Suppressor macrophage (primary cell): ENCODE data around the gene GABBR1.
"Not testable (repeated sequence)": the region's sequence is repeated elsewhere in the genome, so short reads cannot be mapped to it uniquely, and the experiment has no call there.

Experiments used
- DNase-seq, 4 experiments: peaks; one replicate each; pipeline ENCODE4 v3.0.0-alpha.2; 2020 to 2022
- total RNA-seq, 17 experiments: gene quantifications; one replicate each; lab custom pipeline; 2026; ENCODE audit warnings: mixed read lengths in 6 of 17, inconsistent platforms in 3 of 17; lab: John Stamatoyannopoulos, UW

Gene GABBR1
- 1.4 to 20.4 (median 4.1) reads per million in 17 experiments for total RNA-seq

GRCh38 chr6:29632789-29633533 is at the start of gene GABBR1:
GABBR1 (minus strand) TSS chr6:29633183; CDS start chr6:29632385, 798 bp downstream.
- DNase-seq = peak; percentile 62 to 89 (median 78)

GRCh38 chr6:29681811-29682210 is 48.8 kb upstream of the GABBR1 start:
- DNase-seq = no peak

GRCh38 chr6:29680904-29681303 is 47.9 kb upstream of the GABBR1 start, which contains the start of gene ZFP57:
ZFP57 (minus strand) TSS chr6:29681152; CDS start chr6:29677003, 4,149 bp downstream.
- no peak for DNase-seq

DNA sequence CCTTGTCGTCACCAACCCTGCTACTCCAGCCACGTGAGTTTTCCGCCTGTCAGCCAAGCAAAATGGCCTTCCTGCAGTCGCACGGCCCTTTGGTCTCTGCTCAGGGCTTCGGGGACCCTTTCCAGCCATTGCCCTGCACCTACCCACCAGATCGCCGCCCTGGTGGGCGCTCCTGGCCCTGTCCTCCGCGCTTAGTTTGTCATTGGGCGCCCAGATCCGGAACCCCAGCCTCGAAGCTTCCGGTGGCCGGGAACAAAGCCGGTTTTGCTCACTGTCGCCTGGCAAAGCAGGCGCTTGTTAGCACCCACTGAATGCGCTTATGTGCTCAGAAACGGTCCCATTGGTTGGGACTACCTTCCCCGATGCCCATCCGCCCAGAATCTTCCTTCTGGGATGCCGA is 47.4 kb upstream of the GABBR1 start:
- DNase-seq = no peak

DNA sequence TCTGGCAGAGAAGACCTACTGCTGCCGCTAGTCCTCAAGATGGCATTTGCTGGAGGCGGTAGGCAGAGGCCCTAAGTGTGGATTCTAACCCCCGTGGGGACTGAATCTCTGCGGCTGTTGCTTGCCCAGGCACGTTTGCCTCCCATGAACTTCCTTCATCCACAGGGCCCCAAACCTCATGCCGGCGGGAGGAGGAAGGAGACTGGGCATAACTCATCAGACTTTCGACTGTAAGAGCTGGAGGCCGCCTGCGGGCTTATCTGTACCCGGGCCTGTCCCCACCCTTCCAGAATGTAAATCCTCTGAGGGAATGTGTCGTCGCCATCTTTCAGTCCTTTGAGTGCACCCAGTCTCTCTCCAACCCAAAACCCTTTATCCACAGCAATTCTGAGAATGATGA is 47.0 kb upstream of the GABBR1 start:
- DNase-seq = peak in 2 of 4 experiments; percentile 11 to 21

DNA sequence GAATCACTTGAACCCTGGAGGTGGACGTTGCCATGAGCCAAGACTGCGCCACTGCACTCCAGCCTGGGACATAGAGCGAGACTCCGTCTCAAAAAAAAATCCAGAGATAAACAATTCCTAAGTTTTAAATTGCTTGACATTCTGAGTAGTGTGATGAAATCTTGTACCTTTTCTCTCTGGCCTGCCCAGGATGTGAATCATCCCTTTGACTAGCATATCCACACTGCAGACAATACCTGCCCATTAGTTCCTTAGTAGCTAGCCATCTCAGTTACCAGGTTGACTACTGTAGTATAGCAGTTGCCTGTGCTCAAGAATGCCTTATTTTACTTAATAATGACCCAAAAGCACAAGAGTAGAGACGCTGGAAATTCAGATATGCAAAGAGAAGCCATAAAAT is 45.1 kb upstream of the GABBR1 start:
- DNase-seq = no peak

DNA sequence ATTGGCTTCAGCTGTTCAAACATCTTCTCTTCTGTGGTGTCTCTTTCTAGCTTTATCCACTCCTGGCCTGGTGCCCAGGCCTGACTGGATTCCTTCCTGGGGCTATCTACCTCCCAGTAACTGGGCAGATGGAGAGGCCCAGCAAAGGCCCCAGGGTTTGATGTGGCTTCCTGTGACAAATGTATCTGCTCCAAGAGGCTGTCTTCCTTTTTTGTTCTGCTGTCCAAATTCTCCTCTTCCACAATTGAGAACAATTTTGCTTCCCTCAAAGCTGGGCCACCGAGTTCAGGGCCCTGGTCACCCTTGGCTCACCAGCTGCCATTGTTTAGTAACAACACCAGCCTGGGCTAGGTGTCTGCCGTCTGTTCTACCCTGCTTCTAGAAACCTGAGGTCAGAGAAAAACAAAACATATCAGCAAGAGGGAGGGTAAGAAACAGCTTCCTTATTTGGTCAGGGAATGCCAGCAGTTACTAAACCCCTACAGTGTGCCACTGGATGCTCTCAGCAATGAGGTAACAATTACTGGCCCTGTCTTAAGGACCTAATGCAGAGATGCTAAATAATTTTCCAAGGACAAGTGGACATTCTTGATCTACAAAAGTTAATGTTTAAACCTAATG is 44.1 kb upstream of the GABBR1 start:
- DNase-seq = peak in 2 of 4 experiments; percentile 28

GRCh38 chr6:29675561-29675960 is 42.6 kb upstream of the GABBR1 start:
- no peak for DNase-seq

DNA sequence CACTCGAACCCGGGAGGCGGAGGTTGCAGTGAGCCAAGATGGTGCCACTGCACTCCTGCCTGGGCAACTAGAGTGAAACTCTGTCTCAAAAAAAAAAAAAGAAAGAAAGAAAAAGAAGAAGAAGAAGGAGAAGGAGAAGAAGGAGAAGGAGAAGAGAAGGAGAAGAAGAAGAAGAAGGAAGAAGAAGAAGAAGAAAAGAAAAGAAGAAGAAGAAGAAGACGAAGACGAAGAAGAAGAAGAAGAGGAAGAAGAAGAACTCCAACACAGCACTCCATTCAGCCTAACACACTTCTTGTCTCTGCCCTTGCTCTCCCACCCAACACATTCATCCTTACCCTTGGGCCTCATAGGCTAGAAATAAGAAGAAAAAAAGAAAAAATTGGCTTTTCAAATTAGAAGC is 41.0 kb upstream of the GABBR1 start:
- no peak for DNase-seq

DNA sequence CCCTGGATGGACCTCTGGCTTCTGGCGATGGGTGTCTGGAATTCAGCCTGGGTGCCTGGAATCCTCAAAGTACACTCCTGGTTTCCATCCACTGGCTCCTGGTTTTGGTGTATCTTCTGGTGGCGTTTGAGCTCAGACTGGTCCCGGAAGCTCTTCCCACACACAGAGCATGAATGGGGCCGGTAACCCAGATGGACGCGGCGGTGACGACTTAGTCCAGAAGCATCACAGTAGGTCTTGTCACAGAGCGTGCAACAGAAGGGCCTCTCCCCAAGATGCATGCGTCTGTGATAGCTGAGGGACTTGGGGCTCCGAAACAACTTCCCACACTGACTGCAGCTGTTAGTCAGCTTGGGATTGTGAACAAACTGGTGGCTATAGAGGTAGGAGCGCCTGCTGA is 40.2 kb upstream of the GABBR1 start:
- DNase-seq = no peak

- not testable (repeated sequence) for DNase-seq
Observed at GRCh38 chr6:29672116-29672515, 39.1 kb upstream of the GABBR1 start.

- DNase-seq = no peak
Observed at GRCh38 chr6:29671026-29671425, 38.0 kb upstream of the GABBR1 start.

GRCh38 chr6:29667158-29667557 is 34.2 kb upstream of the GABBR1 start:
- no peak for DNase-seq

DNA sequence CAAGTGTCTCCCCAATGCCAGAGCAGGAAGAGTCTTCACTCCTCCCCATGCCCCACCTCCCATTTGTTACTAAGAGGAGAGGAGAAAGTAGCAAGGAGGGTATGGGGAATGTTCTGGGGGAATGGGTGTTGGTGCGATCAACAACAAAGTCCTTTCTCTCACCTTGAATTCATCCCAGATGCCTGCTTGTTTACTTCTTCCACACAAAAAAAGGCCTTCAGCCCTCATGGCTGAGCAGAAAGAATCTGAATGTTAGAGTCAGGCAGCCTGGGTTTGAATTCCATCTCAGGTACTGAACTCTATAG is 33.8 kb upstream of the GABBR1 start:
- no peak for DNase-seq

GRCh38 chr6:29665942-29666825 is 33.2 kb upstream of the GABBR1 start:
- DNase-seq = peak in 2 of 4 experiments; percentile 18 to 29

DNA sequence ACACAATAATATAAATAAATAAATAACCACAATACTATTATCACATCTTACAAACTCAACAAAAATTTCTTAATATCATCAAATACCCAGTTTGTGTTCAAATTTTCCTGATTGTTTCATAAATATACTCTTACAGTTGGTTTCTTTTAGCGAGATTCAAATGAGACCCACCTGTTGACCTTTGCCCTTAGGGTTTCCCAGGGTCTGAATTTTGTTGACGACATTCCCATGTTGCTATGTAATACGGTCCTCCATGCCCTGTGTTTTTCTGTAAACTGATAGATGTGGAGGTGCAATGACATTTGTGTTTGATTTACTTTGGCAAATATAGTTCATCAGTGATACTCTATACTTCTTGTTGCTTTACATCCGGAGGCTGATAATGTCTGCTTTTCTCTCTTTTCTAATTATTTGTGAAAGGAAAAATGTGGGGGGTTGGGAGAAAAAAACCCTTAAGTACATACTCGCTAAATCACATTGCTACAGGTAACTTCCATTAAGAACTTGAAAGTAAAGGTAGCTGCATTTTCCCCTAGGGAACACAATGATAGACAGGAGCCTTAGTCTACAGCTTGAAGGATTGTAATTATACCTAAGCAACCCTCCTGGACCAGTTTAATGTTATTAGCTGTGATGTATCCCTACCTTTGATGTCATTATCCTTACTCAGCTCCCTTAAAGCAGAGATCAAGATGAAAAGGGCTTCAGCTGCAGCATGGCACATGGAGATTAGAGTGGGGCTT is 30.5 kb upstream of the GABBR1 start:
- DNase-seq = no peak

DNA sequence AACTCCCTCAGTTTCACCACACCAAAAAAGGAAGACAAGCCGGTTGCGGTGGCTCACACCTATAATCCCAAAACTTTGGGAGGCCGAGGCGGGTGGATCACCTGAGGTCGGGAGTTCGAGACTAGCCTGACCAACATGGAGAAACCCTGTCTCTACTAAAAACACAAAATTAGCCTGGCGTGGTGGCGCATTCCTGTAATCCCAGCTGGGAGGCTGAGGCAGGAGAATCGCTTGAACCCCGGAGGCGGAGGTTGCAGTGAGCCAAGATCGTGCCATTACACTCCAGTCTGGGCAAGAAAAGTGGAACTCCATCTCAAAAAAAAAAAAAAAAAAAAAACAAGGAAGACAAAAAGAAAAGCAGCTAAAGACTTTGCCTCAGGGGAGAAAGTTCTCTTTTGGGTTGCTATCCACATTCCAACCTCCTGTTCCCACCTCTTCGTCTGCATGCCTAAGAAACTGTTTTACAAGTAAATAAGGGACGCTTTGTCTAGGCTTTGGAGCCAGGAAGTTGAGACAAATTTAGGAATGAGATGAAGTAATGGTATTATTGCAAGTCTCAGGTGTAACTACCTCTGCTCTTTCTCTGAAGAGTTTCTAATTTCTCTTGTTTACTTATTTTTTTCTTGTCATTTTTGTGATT is 28.6 kb upstream of the GABBR1 start:
- not testable (repeated sequence) for DNase-seq

GRCh38 chr6:29661071-29661470 is 28.1 kb upstream of the GABBR1 start:
- no peak for DNase-seq

DNA sequence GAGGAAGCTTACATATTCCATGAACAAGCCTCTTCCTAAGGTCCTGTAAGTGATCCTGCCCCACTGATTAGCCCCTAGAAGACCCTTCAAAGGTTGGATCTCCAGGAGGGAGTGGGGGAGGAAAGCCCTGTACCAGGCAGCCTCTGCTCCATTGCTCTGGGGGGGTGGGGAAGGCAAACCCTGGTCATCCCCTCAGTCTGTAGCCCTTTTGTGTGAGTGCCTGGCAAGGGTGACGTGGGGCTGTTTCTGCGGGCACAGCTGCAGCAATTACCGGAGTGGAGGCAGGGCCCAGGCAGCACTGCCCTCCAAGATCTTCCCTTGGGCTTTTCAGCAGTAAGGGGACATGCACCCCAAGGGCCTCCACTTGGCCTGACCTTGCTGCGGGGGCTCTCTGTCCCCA is 23.8 kb upstream of the GABBR1 start, which contains the start of gene MOG:
Gene MOG (plus strand): TSS at position 295 of the 400 bp plus-strand sequence. CDS start 118 bp downstream, outside the sequence.
- DNase-seq = no peak

GRCh38 chr6:29656157-29656556 is 23.2 kb upstream of the GABBR1 start:
- DNase-seq = no peak

DNA sequence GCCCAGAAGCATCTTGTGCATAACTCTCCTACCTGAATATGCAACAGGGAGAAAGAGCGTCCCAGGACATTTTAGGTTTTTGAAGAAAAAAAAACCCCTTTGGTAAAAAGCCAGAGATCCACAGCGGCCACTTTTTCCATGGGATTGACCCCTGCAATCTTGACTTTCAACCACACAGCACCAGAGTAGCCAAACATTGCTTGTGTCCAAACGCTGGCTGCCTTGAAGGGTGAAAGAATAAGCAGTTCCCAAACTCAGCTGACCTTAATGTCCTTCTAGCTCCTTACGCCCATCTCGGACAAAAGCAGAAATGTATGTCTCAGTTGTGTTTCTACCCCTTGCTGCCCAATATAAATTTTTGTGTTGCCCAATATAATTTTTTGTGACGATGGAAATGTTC is 22.7 kb upstream of the GABBR1 start:
- no peak for DNase-seq
